ENCODE results near the gene EI24.

Gene EI24

GRCh38 chr11:125578783-125579182, 9.5 kb downstream of the EI24 start:
- TF ChIP-seq CTCF (IDR thresholded peaks at IDR 0.05; ENCODE audit: borderline replicate concordance, insufficient read depth, low read depth, low read length): no peak
- H3K4me3 ChIP-seq (ENCODE audit: low read depth, low read length): no peak overlapping the region

- no peak for TF ChIP-seq CTCF (IDR thresholded peaks at IDR 0.05; ENCODE audit: borderline replicate concordance, insufficient read depth, low read depth, low read length)
- H3K4me3 ChIP-seq (ENCODE audit: low read depth, low read length): no peak overlapping the region
These were observed 10.5 kb downstream of the EI24 start for GRCh38 chr11:125579811-125580210.

GRCh38 chr11:125583496-125583895, 14.2 kb downstream of the EI24 start:
- H3K4me3 ChIP-seq (ENCODE audit: low read depth, low read length): no peak overlapping the region
- no peak for TF ChIP-seq CTCF (IDR thresholded peaks at IDR 0.05; ENCODE audit: borderline replicate concordance, insufficient read depth, low read depth, low read length)

GRCh38 chr11:125585487-125585886, 16.2 kb downstream of the EI24 start:
- no peak for TF ChIP-seq CTCF (IDR thresholded peaks at IDR 0.05; ENCODE audit: borderline replicate concordance, insufficient read depth, low read depth, low read length)
- no peak overlapping the region for H3K4me3 ChIP-seq (ENCODE audit: low read depth, low read length)

GRCh38 chr11:125586623-125587022, 17.3 kb downstream of the EI24 start:
- H3K4me3 ChIP-seq (ENCODE audit: low read depth, low read length): no peak overlapping the region
- TF ChIP-seq CTCF (IDR thresholded peaks at IDR 0.05; ENCODE audit: borderline replicate concordance, insufficient read depth, low read depth, low read length): no peak

GRCh38 chr11:125587480-125587879, 18.2 kb downstream of the EI24 start:
- H3K4me3 ChIP-seq (ENCODE audit: low read depth, low read length): no peak overlapping the region
- no peak for TF ChIP-seq CTCF (IDR thresholded peaks at IDR 0.05; ENCODE audit: borderline replicate concordance, insufficient read depth, low read depth, low read length)

- H3K4me3 ChIP-seq (ENCODE audit: low read depth, low read length): no peak overlapping the region
These were observed 19.2 kb downstream of the EI24 start for GRCh38 chr11:125588505-125588904.

More at GRCh38 chr11:125588505-125588904, 19.2 kb downstream of the EI24 start:
- no peak for TF ChIP-seq CTCF (IDR thresholded peaks at IDR 0.05; ENCODE audit: borderline replicate concordance, insufficient read depth, low read depth, low read length)
